T-cell (primary cell): ENCODE results near the gene AP4E1. TPM values are rescaled to one million over a fixed set of nuclear protein-coding genes. Genes with fewer than 3 reads are reported as not detected.

Experiments used
- ATAC-seq, 4 experiments: fragments of 200-7000 bp in 3 of 4; fragments of 150-1000 bp in 1 of 4; cut with Tn5 transposase; replicated peaks in 1 of 4; 1 replicate in 3 of 4; 2 replicates in 1 of 4; pipeline ENCODE4 v1.10.0; 2021; ENCODE audit warnings: moderate library complexity in 3 of 4, mild to moderate bottlenecking in 2 of 4, moderate number of reproducible peaks in 1 of 4
- CTCF ChIA-PET, 2 donors: fragments of 300-600 bp; sonication (Branson Sonifier 250); formaldehyde crosslinking; loops; one replicate each; lab custom pipeline; 2022; ENCODE audit warnings: antibody characterized with exemption in 2 of 2; lab: Charles Lee
- POLR2A ChIA-PET, 2 donors: fragments of 300-600 bp; sonication (Branson Sonifier 250); formaldehyde crosslinking; loops; one replicate each; lab custom pipeline; 2022; ENCODE audit warnings: antibody characterized with exemption in 2 of 2; lab: Charles Lee
- DNase-seq, 35 experiments: peaks; one replicate each; pipeline versions ENCODE4 v3.0.0 to v3.0.0-alpha.2; 2013 to 2023
- H3K27ac ChIP-seq: one replicate; pipeline ENCODE4 v1.5.1; 2013; ENCODE audit warnings: low read length
- H3K27me3 ChIP-seq, 2 experiments: replicated peaks in 1 of 2; 1 replicate in 1 of 2; 2 replicates in 1 of 2; pipeline versions ENCODE4 v1.6.1 to v1.7.0; 2013; ENCODE audit warnings: low read length in 1 of 2, mixed read lengths in 1 of 2; ENCODE audit not compliant: control insufficient read depth in 2 of 2, insufficient read depth in 2 of 2; ENCODE audit errors: extremely low read depth in 1 of 2
- H3K36me3 ChIP-seq, 2 donors: 1 replicate in 1 of 2; 2 replicates in 1 of 2; pipeline versions ENCODE4 v1.6.1 to v1.7.0; 2013; ENCODE audit warnings: low read length in 1 of 2; ENCODE audit not compliant: control insufficient read depth in 2 of 2, insufficient read depth in 1 of 2; ENCODE audit errors: extremely low read depth in 1 of 2
- H3K4me1 ChIP-seq, 2 experiments: 1 replicate in 1 of 2; 2 replicates in 1 of 2; pipeline versions ENCODE4 v1.6.1 to v1.7.0; 2013; ENCODE audit warnings: low read length in 2 of 2, mixed read lengths in 1 of 2; ENCODE audit not compliant: insufficient read depth in 2 of 2, control insufficient read depth in 1 of 2; ENCODE audit errors: extremely low read depth in 1 of 2
- H3K4me3 ChIP-seq, 2 donors: 1 replicate in 1 of 2; 2 replicates in 1 of 2; pipeline versions ENCODE4 v1.5.1 to v1.7.0; 2013; ENCODE audit warnings: mild to moderate bottlenecking in 2 of 2, low read length in 1 of 2, moderate library complexity in 1 of 2; ENCODE audit not compliant: control insufficient read depth in 1 of 2; ENCODE audit errors: extremely low read depth in 1 of 2
- H3K9me3 ChIP-seq: 2 replicates; pipeline ENCODE4 v1.7.0; 2013
- H3K27ac Mint-ChIP-seq, 2 donors: one replicate each; pipeline ENCODE4 v1.8.0; 2020 to 2021; ENCODE audit warnings: mild to moderate bottlenecking in 2 of 2, mixed read lengths in 2 of 2
- H3K27me3 Mint-ChIP-seq, 2 donors: one replicate each; pipeline ENCODE4 v1.8.0; 2021 to 2022; ENCODE audit warnings: mixed read lengths in 2 of 2
- H3K36me3 Mint-ChIP-seq: one replicate; pipeline ENCODE4 v1.8.0; 2021; ENCODE audit warnings: mixed read lengths
- H3K4me1 Mint-ChIP-seq, 3 donors: one replicate each; pipeline ENCODE4 v1.8.0; 2020 to 2022; ENCODE audit warnings: mixed read lengths in 3 of 3, mild to moderate bottlenecking in 1 of 3
- H3K4me3 Mint-ChIP-seq, 3 donors: one replicate each; pipeline ENCODE4 v1.8.0; 2020 to 2022; ENCODE audit warnings: mild to moderate bottlenecking in 3 of 3, mixed read lengths in 3 of 3, moderate library complexity in 3 of 3
- H3K9me3 Mint-ChIP-seq, 3 donors: one replicate each; pipeline ENCODE4 v1.8.0; 2020 to 2022; ENCODE audit warnings: mixed read lengths in 3 of 3
- WGBS: methylation state at CpG from one replicate; pipeline ENCODE4 v1.1.5; 2013; ENCODE audit warnings: missing lambda C conversion rate; ENCODE audit not compliant: insufficient coverage; 5-methylcytosine and 5-hydroxymethylcytosine counted together
- total RNA-seq, 35 experiments: library from RNA in 6 of 35; stranded (reverse) in 6 of 35; fragments of 120-200 nt in 1 of 35; gene quantifications; one replicate each; pipeline versions ENCODE4 v1.2.1 to v1.2.4 and lab custom pipeline; 2013 to 2026

The AP4E1 gene
- total RNA-seq, 5 donors from 2014 or later (not counting 1 experiment from before 2014, with no cell fraction given), result 9.4 to 14.0 (median 10.8) TPM

DNA sequence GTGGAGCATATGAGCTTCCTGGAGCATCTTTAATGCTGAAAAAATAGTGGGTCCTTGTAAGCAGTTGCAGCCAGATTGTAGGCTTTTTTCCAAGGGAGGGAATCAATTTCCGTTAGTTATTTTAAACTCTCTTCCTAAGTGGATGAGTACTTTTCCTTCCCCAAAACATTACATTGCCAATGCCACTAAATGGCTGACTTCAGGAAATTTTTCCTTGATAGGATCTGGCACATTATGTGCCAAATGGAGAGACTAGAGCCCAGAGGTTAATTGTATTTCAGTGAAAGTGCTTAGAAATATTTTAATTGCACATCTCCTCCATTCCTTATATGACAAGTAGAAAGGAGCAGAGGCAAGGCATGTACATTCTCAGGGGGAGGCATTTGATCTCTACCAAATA, 102.7 kb downstream of the AP4E1 start:
- Mint-ChIP-seq H3K9me3 (peaks cover 5 to 16% (median 8%) of the 10 kb centered on the region in 3 donors), H3K36me3 (peaks cover 56% of the 10 kb centered on the region), H3K27me3 (no peaks in the 10 kb centered on the region), H3K4me3 (no peak overlapping the region), H3K27ac (no peak overlapping the region), H3K4me1 (no peaks in the 10 kb centered on the region)
- Histone ChIP-seq H3K9me3 (no peaks in the 10 kb centered on the region), H3K4me3 (no peak overlapping the region), H3K4me1 (no peaks in the 10 kb centered on the region), H3K36me3 (no peaks in the 10 kb centered on the region), H3K27me3 (no peaks in the 10 kb centered on the region), H3K27ac (no peak overlapping the region)
- POLR2A ChIA-PET, result no interaction called here
- DNase-seq (no peak), ATAC-seq (no peak)
- CTCF ChIA-PET, result no interaction called here
- no CpG with 5 or more reads among the region's 1 CpG for WGBS

DNA sequence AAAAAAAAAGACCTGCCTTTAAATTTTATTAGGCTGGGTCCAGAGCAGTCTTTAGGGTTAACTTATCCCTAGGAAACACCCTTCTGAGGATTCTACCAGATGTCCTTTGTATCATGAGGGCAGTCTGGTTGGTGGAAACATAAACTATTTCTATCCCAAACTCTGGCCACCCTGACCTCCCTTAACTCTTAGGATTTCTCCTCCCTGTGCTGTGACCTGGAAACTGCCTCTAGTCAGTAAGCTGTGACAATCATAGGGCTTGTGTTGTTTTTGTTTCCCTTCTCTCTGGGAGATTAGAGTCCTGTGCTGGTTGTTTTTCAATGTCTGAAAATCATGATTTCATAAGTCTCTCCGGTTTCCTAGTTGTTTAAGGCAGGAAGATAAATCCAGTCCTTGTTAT, 108.1 kb downstream of the AP4E1 start:
- Mint-ChIP-seq H3K27ac (no peak overlapping the region), H3K27me3 (no peaks in the 10 kb centered on the region), H3K4me3 (no peak overlapping the region), H3K9me3 (peaks cover 7 to 9% (median 8%) of the 10 kb centered on the region in 3 donors), H3K4me1 (no peaks in the 10 kb centered on the region), H3K36me3 (peaks cover 36% of the 10 kb centered on the region)
- ATAC-seq (no peak), DNase-seq (no peak)
- Histone ChIP-seq H3K36me3 (no peaks in the 10 kb centered on the region), H3K9me3 (no peaks in the 10 kb centered on the region), H3K27ac (no peak overlapping the region), H3K4me1 (no peaks in the 10 kb centered on the region), H3K4me3 (no peak overlapping the region), H3K27me3 (no peaks in the 10 kb centered on the region)
- POLR2A ChIA-PET, result no interaction called here
- WGBS, result no CpG with 5 or more reads among the region's 1 CpG
- CTCF ChIA-PET, result interaction anchor here in 1 of 2 donors (0.6 kb wide), 1 partner anchor 146 kb away, joined by 3 read pairs; no protein-coding TSS in a partner anchor

DNA sequence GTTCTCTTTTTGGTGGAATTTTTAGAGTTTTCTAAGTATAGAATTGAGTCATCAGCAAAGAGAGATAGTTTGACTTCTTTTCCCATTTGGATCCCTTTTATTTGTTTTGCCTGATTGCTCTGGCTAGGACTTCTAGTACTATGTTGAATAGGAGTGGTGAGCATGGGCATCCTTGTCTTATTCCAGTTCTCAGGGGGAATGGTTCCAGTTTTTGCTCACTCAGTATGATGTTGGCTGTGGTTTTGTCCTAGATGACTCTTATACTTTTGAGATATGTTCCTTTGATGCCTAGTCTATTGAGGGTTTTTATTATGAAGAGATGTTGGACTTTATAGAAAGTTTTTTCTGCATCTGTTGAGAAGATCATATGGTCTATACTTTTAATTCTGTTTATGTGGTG, 113.7 kb downstream of the AP4E1 start:
- Mint-ChIP-seq H3K4me3 (no peak overlapping the region), H3K36me3 (peaks cover 39% of the 10 kb centered on the region), H3K27me3 (no peaks in the 10 kb centered on the region), H3K27ac (no peak overlapping the region), H3K9me3 (peaks cover 3 to 9% (median 8%) of the 10 kb centered on the region in 3 donors), H3K4me1 (no peaks in the 10 kb centered on the region)
- H3K4me3 ChIP-seq, result no peak overlapping the region
- H3K36me3 ChIP-seq, result no peaks in the 10 kb centered on the region
- ChIA-PET CTCF (no interaction called here), POLR2A (no interaction called here)
- no peak for DNase-seq
- H3K9me3 ChIP-seq, result no peaks in the 10 kb centered on the region
- no peaks in the 10 kb centered on the region for H3K4me1 ChIP-seq
- no peak for ATAC-seq
- H3K27me3 ChIP-seq, result no peaks in the 10 kb centered on the region
- H3K27ac ChIP-seq, result no peak overlapping the region

DNA sequence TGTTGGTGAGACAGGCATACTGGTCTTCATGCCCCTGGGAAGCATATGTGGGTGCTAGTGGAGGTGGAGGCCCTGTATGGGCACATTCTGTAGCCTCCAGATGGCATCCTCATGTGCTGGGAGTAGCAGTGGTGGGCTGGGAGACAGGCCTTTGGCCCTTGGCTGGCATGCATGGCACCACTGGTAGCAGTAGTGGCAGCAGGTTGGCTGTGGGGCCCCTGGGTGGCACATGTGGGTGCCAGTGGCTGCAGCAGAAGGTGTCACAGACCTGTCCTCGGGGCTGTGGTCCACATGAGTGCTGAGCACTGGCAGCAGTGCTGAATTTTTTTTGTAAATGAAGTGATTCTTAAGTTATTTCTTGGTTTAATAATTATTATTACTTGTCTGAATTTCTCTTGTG, 115.0 kb downstream of the AP4E1 start:
- Mint-ChIP-seq H3K4me1 (no peaks in the 10 kb centered on the region), H3K36me3 (peaks cover 34% of the 10 kb centered on the region), H3K27me3 (no peaks in the 10 kb centered on the region), H3K27ac (no peak overlapping the region), H3K9me3 (peaks cover 3 to 9% (median 8%) of the 10 kb centered on the region in 3 donors), H3K4me3 (no peak overlapping the region)
- Histone ChIP-seq H3K27me3 (no peaks in the 10 kb centered on the region), H3K27ac (no peak overlapping the region), H3K4me3 (no peak overlapping the region), H3K36me3 (no peaks in the 10 kb centered on the region), H3K4me1 (no peaks in the 10 kb centered on the region), H3K9me3 (no peaks in the 10 kb centered on the region)
- POLR2A ChIA-PET, result no interaction called here
- ATAC-seq (no peak), DNase-seq (no peak)
- CTCF ChIA-PET, result no interaction called here
- WGBS, result 100% methylated on average over 1 of the region's 1 CpG

DNA sequence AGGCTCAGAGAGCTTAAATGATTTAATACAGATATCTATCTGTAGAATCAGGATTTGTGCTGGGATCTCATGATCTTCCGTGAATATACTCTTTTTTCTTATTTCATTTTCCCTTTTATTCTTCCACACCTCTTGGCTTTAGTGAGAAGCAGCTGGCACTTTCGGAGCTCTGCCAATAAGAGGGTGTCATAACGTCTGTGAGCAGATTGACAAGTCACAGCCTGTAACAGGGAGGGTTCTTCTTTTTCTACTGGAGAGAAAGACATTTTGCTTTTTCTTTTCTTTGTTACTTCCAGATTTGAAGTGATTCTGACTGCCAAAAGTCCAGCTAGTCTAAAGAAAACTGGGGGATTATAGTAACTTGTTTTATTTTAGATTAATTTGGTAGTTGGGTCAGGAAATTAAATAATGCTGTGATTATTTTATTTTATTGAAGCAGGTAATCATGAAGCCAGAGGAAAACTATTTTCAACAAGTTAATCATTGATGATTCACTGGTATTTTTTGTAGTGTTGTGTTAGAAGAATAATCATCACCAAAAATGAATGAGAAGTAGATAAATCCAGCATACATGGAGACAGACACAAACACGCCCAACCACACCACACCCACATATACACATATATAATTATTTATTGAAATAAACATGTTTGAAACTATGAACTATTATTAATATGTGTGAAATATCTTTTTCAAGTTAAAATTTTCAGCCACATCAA, 116.4 kb downstream of the AP4E1 start:
- ChIA-PET POLR2A (no interaction called here), CTCF (no interaction called here)
- Histone ChIP-seq H3K4me3 (no peak overlapping the region), H3K27ac (no peak overlapping the region), H3K36me3 (no peaks in the 10 kb centered on the region), H3K4me1 (no peaks in the 10 kb centered on the region), H3K9me3 (no peaks in the 10 kb centered on the region), H3K27me3 (no peaks in the 10 kb centered on the region)
- Mint-ChIP-seq H3K9me3 (peaks cover 2 to 3% (median 2%) of the 10 kb centered on the region in 3 donors), H3K27ac (no peak overlapping the region), H3K4me1 (no peaks in the 10 kb centered on the region), H3K27me3 (no peaks in the 10 kb centered on the region), H3K36me3 (peaks cover 25% of the 10 kb centered on the region), H3K4me3 (no peak overlapping the region)
- no peak for ATAC-seq
- no peak for DNase-seq
- WGBS, result 83% methylated on average over 1 of the region's 4 CpGs

DNA sequence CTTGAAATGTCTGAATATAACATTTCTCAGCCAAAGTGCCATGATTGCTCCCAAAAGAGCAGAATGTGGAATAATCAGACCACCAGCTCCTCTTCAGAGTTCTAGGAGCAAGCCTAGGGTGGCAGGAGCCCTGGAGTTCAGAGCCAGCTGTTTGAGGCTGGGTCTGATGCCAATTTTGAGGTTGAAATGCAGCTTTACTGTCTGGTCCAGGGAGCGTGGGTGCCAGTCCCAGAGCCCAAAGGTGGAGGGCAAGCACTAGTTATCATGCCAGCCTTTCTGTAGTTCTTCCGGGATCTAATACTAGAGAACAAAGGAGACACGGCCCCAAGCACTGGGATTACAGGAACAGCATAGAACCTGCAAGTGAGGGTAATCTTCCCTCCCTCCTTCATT, 117.0 kb downstream of the AP4E1 start:
- peaks cover 21% of the 10 kb centered on the region for H3K36me3 Mint-ChIP-seq
- H3K27ac Mint-ChIP-seq, result no peak overlapping the region
- H3K4me1 Mint-ChIP-seq, result no peaks in the 10 kb centered on the region
- Histone ChIP-seq H3K36me3 (no peaks in the 10 kb centered on the region), H3K4me3 (no peak overlapping the region), H3K27ac (no peak overlapping the region), H3K4me1 (no peaks in the 10 kb centered on the region), H3K9me3 (no peaks in the 10 kb centered on the region), H3K27me3 (no peaks in the 10 kb centered on the region)
- ChIA-PET POLR2A (no interaction called here), CTCF (no interaction called here)
- no peaks in the 10 kb centered on the region for H3K27me3 Mint-ChIP-seq
- DNase-seq (no peak), ATAC-seq (no peak)
- H3K9me3 Mint-ChIP-seq, result no peaks in the 10 kb centered on the region
- WGBS, result 94% methylated on average over 3 of the region's 3 CpGs
- no peak overlapping the region for H3K4me3 Mint-ChIP-seq
